SIG-M5 (cell line): ENCODE measurements around the gene XRN2.

Source experiments
- DNase-seq: peaks from one replicate; lab custom pipeline; 2025; lab: John Stamatoyannopoulos, UW

Gene XRN2

DNA sequence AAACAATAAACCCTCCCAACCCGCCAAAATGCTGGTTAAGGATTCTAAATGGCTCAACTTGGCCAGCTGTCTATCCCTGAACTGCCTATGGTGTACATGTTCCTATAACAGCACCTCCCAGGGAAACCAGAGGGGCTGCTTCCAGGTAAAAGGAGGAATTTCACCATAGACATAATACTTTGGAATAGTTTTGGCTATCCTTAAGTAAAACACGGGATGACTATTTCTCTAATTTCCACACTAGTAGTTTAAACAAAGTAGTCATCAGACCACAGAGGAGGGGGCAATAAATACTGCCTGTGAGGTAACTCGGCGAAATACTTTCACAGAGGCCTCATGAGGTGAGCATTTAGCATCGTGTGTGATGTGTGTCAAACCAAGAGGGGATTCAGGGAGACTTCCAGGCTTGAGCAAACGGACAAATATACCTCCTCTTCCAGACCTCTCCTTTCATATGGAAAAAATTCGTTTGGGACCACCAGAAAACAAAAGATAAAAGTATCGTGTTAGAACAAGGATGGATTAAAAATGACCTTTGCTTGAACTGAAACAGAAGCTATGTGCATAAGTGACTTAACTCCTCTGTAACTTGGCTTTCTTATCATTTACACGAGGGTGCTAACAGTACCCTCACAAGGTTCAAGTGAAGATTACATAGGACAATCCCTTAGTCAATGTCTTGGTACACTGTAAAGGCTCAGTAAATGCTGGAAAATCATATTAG, 1.0 kb upstream of the XRN2 start:
- DNase-seq: no peak

DNA sequence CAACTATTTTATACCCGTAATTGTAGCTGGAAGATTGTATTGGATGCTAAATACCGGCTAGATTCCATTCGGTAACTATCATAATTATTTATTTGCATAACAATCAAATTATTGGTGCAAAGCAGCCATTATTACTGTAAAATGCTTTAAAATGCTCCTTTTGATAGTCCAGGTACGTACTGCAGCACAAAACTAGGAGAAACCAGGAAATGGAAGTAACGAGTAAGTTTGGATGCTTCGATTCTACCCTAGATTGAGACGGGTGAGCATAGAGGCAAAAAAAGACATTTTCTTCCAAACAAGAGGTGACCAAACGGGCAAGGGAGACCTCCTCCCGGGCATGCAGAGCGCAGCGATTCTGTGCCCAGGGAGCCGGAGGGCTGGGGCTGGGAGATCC, 469 bp upstream of the XRN2 start:
- DNase-seq: no peak

DNA sequence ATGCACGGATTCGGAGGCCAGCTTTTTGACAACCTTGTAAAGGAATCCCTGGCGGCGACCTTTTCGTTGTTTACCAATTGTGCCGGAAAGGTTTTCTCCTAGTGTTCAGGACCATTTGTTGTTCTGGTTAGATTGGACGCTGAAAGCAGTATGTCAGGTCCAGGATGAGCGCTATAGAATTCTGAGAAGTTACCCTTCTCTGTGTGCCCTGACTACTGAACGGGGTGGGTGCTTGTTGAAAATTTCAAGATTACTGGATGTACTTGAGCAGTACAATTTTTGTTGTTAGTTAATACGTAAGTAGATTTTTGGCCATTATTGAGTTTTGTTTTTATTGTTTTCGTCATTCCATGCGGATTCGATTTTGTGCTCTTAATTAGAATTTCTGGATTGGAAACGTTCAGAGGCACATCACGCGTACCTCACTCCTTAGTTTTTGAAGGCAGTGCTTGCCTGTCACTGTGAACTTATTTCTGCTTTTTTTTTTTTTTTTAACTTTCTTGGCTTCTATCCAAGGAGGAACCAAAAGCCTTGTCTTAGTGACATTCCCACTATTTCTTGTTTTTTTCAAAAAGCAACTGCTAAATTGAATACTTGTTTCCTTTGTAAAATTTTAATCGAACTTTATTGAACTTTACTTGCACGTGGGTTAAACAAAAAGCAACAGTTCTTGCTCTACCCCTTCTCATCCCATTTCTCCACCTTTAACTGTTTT, 898 bp downstream of the XRN2 start:
- DNase-seq: no peak

DNA sequence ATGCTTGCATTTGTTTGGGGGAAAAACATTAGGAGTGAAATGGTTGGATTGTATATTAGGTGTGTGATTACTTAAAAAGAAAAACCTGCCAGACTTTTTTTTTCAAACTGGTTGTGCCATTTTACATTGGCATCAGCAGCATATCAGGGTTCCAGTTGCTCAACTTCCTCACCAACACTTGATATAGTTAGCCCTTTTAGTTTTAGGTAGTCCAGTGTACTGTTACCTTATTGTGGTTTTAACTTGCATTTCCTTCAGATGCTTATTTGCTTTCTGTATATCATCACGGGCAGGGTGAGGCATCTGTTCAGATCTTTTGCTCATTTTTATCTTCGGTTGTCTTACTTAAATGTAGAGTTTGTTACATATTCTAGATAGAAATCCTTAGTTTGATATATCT, 5.2 kb downstream of the XRN2 start:
- DNase-seq: no peak

DNA sequence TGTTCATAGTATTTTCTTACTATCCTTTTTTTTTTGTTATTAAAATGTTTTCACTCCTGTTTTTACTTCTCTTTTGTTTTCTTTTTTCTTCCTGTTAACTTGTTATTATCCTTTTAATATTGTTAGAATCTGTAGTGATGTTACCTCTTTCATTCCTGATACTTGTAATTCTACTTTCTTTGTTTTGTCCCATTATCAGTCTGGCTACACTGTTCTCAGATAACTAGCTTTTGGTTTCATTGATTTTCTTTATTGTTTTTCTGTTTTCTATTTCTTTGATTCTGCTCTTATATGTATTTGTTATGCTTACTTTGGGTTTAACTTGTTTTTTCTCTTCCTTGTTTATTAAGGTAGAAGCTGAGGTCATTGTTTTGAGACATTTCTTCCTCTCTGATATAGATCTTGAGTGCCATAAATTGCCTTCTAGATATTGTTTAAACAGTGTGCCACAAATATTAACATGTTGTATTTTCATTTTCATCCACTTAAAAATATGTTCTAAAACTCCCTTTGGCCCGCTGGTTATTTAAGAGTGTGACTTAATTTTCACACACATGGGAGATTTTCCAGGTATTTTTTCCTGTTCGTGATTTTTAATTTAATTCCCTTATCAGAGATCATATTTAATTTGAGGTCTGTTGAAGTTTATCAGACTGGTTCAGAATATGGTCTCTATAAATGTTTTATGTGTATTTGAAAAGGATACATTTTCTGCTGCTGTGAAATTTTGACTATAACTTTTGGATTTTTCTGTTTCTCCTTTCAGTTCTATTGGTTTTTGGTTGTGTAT, 6.7 kb downstream of the XRN2 start:
- no peak for DNase-seq

DNA sequence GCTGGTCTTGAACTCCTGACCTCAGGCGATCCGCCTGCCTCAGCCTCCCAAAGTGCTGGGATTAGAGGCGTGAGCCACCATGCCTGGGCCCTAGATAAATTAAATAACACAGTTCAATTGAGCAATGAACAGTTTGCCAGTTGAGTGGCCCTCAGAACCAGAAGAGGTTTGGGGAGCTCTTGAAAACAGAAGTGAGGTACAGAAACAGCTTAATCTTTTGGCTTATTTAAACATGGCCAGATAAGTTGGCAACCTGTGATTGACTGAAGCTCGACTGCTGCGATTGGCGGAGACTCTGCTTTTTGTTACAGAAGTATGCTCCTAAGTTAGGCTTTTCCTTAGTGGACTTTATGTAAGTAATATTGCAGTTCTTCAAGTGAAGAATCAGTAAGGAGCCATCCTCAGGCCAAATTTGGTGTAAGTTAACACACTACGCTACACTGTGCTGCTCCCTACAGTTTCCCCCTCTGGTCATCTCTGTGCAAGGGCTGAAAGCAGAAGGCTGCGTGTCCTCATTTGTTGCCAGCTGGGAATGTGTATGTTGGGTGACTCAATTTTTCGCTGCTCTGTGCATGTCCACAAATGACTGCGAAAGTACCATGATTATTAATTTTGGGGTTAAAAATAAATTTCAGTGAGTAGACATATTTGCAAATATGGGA, 9.8 kb downstream of the XRN2 start:
- no peak for DNase-seq

DNA sequence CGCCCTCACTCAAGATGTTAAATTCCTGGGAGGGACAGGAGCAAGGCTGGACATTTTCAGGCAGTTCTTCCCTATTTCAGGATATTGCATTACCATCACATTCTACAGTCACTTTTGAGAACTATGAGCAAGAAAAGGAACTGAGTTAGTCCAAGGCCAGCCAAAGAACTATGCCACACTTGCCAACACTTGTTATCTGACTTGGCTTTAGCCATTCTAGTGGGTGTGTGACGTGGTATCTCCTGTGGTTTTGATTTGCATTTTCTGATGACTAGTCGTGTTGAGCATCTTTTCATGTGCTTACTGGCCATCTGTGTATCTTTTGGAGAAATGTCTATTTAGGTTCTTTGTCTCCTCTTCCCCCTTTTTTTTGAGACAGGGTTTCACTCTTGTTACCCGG, 12.0 kb downstream of the XRN2 start:
- DNase-seq: no peak

DNA sequence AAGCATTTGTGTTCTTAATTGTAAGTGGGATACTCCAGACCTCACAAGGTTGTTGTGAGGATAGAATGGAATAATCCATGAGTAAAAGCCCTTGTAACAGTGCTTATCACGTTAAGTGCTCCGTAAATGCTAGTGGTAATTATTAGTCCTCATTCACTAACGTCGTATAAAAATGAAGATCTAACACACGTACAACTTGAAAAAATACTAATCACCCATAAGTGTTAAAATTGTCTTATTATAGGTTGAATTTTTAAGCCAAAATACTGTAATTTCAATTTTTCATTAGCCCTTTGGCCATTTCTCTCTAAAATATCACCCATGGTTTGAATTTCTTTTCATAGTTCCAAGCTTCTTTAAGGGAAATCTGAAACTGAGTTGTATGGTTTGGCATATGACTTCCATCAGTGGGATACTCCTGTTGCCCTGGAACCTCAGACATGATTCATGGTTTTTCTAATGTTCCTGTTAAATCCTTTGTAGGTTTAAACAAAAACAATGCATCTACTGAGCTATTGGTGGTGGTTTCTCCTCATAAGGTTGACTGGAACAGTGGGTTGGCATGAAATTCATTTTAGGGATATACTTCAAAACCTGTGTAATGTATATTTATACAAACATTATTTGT, 19.1 kb downstream of the XRN2 start:
- DNase-seq: no peak

DNA sequence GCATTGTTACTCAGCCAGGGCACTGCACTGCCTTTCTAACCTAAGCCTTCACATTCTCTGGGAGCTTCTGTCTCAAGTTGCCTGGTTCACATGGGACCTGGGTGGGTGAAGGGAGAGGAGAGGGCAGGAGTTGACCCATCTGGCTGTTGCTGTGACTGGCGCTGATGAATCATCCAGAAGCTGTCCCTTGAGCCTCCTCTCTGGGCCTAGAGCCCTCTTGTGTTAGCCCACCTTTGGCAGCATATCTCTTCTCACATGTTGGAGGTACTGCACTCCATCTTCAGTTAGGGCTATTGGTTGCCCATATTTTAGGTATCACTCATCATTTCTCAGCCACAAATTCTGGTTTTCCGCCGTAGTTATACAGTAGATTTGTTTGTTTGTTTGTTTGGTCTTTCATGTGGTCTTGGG, 19.8 kb downstream of the XRN2 start:
- DNase-seq: no peak

DNA sequence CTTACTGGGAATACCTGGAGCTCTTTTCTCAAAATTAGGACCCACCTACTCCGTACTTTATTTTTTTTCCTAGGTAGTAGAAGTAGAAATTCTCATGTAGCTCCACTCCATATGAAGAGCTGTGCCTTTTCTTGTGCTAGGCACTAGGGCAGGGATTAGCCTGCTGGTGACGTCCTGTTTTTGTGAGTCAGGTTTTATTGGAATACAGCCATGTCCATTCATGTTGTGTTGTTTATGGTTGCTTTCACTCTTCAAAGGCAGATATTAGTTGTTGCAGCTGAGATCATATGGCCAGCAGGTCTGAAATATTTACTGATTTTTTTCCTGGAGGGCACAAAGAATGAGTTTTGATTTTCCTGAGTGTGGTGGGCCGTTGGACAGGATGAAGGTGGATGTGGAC, 20.5 kb downstream of the XRN2 start:
- no peak for DNase-seq

DNA sequence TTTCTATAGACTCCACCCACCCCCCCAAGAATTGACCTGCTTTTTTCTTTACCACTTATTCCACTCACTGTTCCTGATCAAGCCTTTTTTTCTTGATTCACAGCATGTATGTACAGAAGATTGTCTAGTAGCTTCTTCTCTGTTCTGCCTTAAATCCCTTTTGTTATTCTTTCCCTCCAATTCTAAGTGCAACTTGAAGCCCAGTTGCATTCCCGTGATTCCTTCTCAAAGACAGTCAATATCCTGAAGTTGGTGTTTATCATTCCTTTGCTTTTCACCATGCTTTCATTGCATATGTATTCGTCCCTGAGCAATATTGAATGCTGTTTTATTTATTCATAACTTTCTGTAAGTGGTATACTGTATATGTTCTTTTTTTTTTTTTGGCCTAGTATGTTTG, 21.0 kb downstream of the XRN2 start:
- no peak for DNase-seq

DNA sequence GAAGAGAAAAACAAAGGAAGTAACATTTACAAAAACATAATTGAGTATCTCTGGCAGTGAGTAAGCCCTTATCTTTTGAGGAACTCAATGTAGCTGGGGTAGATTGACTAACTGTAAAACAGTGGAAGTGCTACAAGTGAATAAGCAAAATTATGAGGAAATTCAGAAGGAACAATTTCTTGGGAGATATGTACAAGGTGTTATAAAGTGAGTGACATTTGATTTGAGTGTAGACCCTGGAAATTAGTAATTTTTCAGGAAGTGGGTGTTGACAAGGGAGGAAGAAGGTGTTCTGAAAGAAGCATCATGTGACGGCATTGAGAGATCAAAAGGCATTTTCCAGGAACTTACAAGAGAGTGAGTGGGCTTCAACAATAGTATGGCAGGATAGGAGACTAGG, 22.2 kb downstream of the XRN2 start:
- DNase-seq: no peak

DNA sequence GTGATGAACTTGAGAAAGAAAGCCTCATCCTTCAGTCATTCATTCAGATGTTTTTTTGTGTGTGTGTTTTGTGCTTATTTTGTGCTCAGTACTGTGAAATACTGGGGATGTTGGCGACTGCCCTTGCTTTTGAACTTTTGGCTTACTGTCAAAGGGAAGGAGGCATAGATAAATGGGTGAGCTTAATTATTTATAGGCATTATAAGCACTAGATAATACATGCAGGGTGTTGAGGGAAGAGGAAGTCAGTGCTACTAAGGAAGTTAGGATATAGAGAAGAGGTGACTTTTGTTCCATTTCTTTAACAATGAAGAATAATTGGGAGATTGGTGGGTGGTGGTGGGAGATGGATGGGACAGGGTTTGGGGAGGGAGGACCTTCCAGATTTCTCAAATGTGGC, 23.6 kb downstream of the XRN2 start:
- DNase-seq: no peak

DNA sequence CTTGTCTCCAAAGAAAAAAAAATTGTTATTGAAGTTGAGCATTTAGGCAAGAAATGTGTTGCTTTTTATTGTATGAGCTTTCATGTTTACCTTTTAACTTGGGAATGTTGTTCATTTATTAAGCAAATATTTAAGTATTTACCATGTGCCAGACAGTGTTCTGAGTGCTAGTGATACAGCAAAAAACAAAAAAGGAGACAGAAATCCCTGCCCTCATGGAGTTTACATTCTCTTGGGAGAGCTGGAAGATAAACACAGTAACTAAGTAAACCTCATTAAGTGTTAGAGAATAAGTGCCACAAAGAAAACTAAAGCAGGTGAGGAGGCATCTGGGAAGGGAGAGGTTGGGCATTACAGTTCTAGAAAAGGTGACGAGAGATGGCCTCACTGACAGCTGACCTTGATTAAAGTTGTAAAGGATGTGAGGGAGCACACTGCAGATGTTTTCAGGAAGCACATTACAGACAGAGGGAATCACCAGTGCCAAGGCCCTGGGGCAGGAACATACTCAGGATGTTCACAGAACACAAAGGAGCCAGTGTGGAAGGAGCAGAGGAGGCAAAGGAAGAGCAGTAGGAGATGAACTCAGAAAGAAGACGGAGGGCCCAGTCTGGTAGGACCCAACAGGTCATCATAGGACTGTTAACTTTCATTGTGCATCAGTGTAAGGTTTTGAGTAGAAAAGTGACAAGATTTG, 33.5 kb downstream of the XRN2 start:
- no peak for DNase-seq

DNA sequence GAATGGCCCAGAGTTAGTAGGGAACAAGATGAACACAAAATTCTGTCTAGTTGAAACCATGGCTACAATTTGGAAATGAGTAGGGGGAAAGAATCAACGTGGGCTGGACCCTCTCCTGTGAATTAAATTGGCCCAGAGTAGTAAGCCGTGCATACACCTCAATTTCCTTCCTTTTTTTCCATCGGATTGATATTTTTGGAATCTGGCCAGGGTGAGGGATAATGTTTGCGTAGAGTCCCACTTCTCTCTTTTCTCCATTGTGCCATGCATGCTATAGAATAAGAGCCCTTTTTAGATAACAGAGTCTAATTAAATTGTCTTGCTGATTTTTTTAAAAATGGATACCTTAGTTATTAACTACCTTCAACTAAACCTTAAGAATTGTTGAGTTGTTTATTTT, 35.2 kb downstream of the XRN2 start:
- no peak for DNase-seq

DNA sequence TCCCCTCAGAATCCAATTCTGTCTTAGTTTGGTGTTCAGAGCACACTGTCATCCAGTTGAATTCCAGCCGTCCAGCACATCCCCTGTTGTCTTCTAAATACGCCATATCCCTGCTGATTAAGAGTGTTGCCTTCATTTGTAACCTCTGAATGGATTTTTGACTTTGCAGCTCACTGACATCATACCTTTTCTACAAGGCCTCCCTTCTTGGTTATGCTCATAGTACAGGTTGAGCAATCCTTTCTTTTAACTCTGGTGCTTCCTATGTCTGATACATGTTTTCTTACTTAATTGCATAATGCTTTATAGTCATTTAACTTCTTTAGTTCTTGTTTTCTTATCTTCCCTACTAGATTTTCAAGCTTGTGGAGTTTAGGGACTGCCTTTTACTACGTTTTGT, 36.4 kb downstream of the XRN2 start:
- no peak for DNase-seq

DNA sequence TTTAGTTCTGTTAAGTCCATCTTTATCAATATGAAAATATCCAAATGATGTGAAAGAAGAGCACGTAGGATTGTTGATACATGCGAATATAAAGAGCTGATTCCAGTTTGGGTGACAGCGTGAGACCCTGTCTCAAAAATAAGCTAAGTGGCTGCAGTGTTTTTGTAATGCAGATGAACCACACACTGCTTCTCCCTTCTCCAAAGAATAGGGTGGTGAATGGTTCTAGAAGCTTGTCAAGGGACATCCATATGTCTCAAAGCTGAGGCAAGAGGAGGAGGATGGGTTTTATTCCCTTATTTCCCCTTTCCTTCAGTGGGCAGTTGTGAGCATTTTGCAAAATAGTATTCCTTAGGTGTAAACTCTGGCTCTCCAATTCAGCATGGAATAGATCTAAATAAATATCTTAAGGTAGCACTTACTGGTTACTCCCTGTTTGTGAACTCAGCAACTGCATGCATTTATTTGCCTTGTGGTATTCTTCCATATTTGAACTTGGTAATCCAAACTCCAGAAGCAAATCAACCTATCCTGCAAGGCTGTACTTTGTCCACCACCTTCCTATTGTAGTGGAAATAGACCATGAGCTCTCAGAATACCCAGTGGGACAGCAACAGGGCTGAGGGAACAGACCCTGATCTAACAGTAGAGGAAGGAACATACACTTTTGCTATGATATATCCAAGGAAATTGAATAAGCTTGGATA, 38.0 kb downstream of the XRN2 start:
- DNase-seq: no peak

DNA sequence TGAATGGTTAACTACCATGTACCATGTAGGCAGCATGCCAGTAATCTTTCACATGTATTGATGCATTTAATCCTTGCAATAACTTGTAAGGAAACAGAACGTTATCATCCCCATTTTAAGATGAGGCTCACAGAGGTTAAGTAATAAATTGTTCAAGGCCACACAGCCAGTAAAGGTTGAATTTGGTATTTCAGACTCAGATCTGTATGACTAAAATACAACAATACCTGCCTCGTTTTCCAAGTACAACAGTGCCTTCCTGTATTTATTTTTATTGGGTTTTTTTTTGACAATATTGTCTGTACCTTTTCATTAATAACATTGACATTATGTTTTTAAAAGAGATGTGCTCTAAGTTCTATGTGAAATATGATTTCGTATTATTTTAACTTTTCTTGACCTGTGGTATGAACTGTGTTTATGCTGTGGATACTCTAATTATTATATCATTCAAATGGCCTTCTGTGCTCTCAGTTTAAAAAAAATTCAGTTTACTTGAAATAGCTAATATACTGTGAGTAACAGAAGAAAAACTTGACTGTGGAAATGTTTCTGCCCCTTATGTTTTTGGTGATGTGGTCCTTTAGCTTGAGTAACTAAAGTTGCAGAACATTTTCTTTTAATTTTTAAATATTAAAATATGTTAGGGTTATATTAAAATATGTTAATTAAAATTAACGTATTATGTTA, 39.7 kb downstream of the XRN2 start:
- DNase-seq: no peak

DNA sequence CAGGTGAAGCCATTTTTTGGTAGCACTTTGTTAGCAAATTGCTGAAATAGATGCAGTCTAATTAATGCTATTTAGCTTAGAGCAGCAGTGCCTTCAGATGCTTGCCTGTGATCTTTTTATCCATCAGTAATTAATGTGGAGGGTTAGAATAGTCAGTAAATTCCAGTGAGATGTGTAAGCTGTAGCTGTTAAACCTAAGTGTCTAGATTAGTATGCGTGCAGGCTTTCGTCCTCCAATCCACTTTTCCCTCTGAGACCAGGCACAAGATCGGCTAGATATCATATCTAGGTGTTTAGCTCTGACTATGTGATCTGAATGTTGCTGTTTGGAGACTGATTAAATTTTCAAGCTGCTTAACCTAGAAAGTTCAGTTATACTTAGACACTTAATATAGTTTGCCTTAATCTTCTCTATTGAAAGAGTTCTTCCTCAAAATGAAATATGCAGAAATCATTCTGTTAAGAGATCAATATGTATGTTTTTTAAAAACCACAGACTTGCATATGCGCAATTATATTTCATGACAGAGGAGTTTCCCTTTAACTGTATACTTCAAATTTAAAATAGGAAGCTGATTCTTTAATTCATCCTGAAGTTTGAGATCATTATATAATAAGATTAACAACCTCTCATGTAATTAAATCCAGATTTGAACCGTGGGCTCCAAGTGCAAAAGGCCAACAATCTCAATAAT, 41.2 kb downstream of the XRN2 start:
- DNase-seq: no peak

DNA sequence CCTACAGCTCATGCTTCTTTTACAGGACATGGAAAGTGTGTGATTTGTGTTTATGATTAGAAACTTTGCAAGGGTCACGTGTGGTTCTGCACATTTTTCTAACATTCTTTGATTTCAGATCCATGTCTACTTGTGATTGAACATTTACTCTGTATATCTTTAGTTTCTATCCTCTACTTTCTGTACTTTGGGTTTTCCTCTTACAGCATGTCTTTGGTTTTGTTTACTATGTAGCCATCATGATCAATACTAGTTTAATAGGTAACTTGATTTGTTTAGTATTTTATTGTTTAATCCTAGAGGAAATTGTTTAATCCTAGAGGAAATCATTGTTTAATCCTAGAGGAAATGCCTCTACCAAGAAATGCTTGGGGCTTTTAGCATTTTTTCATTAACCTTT, 41.8 kb downstream of the XRN2 start:
- DNase-seq: no peak
